Activated CD8-positive, alpha-beta T cell treated with anti-CD3 and anti-CD28 coated beads for 36 hours (primary cell): ENCODE measurements around the gene CUBN. TPM values are rescaled to one million over a fixed set of nuclear protein-coding genes. Genes with fewer than 3 reads are reported as not detected.

Experiments used
- ATAC-seq: fragments of 200-7000 bp; cut with Tn5 transposase; one replicate; pipeline ENCODE4 v1.10.0; 2021; ENCODE audit warnings: mild to moderate bottlenecking, moderate library complexity
- CTCF ChIA-PET: fragments of 350-600 bp; sonication (Branson Sonifier 250); formaldehyde crosslinking; loops from one replicate; lab custom pipeline; 2021; ENCODE audit warnings: antibody characterized with exemption; lab: Charles Lee
- POLR2A ChIA-PET: fragments of 350-600 bp; sonication (Branson Sonifier 250); formaldehyde crosslinking; loops from one replicate; lab custom pipeline; 2021; ENCODE audit warnings: antibody characterized with exemption; lab: Charles Lee
- DNase-seq: peaks from one replicate; pipeline ENCODE4 v3.0.0-alpha.2; 2020
- H3K27ac Mint-ChIP-seq: one replicate; pipeline ENCODE4 v1.8.0; 2021; ENCODE audit warnings: mild to moderate bottlenecking, mixed read lengths
- H3K27me3 Mint-ChIP-seq: one replicate; pipeline ENCODE4 v1.8.0; 2021; ENCODE audit warnings: mixed read lengths
- H3K36me3 Mint-ChIP-seq: one replicate; pipeline ENCODE4 v1.8.0; 2021; ENCODE audit warnings: low read depth, mixed read lengths
- H3K4me1 Mint-ChIP-seq: one replicate; pipeline ENCODE4 v1.8.0; 2021; ENCODE audit warnings: low read depth, mixed read lengths
- H3K4me3 Mint-ChIP-seq: one replicate; pipeline ENCODE4 v1.8.0; 2021; ENCODE audit warnings: mild to moderate bottlenecking, moderate library complexity, mixed read lengths
- H3K9me3 Mint-ChIP-seq: one replicate; pipeline ENCODE4 v1.8.0; 2021; ENCODE audit warnings: mixed read lengths
- intact Hi-C: fragments of 100-400 bp; cut with micrococcal nuclease; formaldehyde crosslinking; loops from one replicate; pipeline ENCODE4 v1.10.0; 2022
- total RNA-seq, 2 experiments: library from RNA; stranded (reverse); gene quantifications; one replicate each; pipeline ENCODE4 v1.2.3, GENCODE V29; 2021
- TF ChIP-seq, protein P1 (sequence below): fragments of 200-600 bp; IDR thresholded peaks from one replicate; pipeline ENCODE4 v1.8.0; 2022; ENCODE audit warnings: antibody characterized with exemption, mild to moderate bottlenecking

CUBN gene
- total RNA-seq, 2 experiments from 2014 or later = 0.38 to 0.65 TPM

DNA sequence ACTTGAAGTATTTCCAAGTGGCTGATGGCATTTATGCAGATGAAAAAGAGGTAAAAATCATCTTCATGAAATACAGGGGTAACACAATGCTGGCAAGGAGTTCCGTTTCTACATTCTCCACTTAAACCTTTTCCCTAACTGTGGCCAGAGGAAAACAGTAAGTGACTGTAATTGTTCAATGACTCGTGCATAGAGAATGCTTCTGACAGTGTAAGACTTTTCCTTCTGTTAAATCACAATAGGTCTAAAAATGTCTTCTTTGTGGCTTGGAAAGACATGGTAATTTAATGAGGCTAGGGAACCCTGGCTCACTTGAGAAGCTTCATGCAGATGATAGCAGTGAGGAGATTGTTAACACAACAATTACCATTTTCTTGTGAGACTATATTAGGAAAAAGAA, 262.1 kb downstream of the CUBN start:
- ChIA-PET CTCF (interaction anchor here (1.5 kb wide), 1 partner anchor 11 kb away, joined by 4 read pairs; no protein-coding TSS in a partner anchor), POLR2A (no interaction called here)
- no peak for ATAC-seq
- no peak for DNase-seq
- H3K4me3 Mint-ChIP-seq = no peak overlapping the region
- TF ChIP-seq, protein P1, sequence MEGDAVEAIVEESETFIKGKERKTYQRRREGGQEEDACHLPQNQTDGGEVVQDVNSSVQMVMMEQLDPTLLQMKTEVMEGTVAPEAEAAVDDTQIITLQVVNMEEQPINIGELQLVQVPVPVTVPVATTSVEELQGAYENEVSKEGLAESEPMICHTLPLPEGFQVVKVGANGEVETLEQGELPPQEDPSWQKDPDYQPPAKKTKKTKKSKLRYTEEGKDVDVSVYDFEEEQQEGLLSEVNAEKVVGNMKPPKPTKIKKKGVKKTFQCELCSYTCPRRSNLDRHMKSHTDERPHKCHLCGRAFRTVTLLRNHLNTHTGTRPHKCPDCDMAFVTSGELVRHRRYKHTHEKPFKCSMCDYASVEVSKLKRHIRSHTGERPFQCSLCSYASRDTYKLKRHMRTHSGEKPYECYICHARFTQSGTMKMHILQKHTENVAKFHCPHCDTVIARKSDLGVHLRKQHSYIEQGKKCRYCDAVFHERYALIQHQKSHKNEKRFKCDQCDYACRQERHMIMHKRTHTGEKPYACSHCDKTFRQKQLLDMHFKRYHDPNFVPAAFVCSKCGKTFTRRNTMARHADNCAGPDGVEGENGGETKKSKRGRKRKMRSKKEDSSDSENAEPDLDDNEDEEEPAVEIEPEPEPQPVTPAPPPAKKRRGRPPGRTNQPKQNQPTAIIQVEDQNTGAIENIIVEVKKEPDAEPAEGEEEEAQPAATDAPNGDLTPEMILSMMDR = no peak
- H3K4me1 Mint-ChIP-seq = no peaks in the 10 kb centered on the region
- H3K9me3 Mint-ChIP-seq = no peaks in the 10 kb centered on the region
- no peaks in the 10 kb centered on the region for H3K27me3 Mint-ChIP-seq
- no peak overlapping the region for H3K27ac Mint-ChIP-seq
- intact Hi-C loops = no loop called here
- H3K36me3 Mint-ChIP-seq = no peaks in the 10 kb centered on the region

DNA sequence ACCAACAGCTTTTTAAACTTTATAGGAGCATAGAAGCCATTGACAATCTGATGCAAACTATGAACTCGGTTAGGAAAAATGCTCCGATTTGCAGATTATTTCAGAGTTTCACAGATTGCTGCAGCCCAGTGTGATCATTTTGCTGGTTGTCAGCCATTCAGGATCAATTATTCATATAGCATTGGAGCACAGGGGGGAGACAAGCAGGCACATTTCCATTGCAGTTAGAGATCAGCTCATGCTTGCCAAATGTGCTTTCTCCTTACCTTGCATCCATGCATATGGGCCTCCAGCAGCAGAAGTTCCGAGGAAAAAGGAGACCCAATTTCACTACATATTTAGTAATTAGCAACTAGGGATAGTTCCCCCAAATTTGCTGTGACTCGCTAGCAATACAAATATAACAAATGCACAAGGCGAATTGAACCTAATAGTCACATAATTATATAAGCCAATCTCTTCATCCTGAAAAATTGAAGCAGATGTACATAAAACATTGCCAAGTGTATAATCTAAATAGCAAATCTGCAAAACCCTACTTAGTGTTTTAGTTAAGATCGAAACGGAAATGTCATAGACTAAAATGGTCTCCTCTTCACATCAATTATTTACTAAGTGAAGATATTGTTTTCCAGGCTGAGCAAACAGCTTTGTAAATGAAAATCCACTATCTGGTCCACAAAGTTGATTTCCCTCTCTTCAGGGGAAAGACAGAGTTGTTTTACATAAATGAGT, 262.9 kb downstream of the CUBN start:
- Mint-ChIP-seq H3K4me1 (no peaks in the 10 kb centered on the region), H3K9me3 (no peaks in the 10 kb centered on the region), H3K27me3 (no peaks in the 10 kb centered on the region), H3K36me3 (no peaks in the 10 kb centered on the region), H3K27ac (no peak overlapping the region), H3K4me3 (no peak overlapping the region)
- ChIA-PET CTCF (interaction anchor here (1.5 kb wide), 1 partner anchor 11 kb away, joined by 4 read pairs; no protein-coding TSS in a partner anchor), POLR2A (no interaction called here)
- intact Hi-C loops = no loop called here
- ATAC-seq (no peak), DNase-seq (no peak)
- TF ChIP-seq, protein P1 = no peak

DNA sequence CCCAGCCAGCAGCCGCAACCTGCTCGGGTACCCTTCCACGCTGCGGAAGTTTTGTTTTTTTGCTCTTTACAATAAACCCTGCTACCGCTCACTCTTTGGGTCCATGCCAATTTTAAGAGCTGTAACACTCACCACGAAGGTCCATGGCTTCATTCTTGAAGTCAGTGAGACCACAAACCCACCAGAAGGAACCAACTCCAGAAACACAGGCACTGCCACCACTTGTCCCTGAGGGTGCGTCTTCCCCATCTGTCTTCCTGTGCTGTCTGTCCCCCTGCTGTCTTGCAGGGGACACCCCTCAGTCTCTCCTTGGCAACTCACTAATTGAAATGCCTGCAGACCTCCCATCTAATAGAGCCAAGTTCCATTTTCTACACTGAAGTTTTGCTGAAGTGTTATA, 263.8 kb downstream of the CUBN start:
- Mint-ChIP-seq H3K36me3 (no peaks in the 10 kb centered on the region), H3K9me3 (no peaks in the 10 kb centered on the region), H3K27ac (no peak overlapping the region), H3K4me3 (no peak overlapping the region), H3K4me1 (no peaks in the 10 kb centered on the region), H3K27me3 (no peaks in the 10 kb centered on the region)
- intact Hi-C loops = no loop called here
- ChIA-PET POLR2A (no interaction called here), CTCF (no interaction called here)
- TF ChIP-seq, protein P1 = no peak
- DNase-seq (no peak), ATAC-seq (no peak)

DNA sequence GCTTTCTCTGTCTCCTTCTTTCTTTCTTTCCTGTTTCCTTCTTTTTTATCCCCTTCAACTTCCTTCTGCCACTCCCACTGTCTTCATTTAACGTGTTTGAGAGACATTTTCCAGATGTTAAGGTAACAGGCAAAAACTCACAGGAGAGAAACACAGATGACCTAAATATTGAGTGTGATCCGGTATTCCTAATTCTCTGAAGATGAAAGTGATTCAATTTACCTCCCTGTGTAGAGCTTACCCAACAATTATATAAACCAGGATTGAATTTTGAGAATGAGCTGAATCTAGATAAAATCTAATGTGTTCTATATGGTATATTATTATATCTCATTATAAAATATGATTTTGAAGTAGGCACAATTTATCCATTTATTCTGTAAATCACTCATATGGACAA, 265.8 kb downstream of the CUBN start:
- no peak for DNase-seq
- ChIA-PET POLR2A (interaction anchor here (1.6 kb wide), 1 partner anchor 28 kb away, joined by 3 read pairs; no protein-coding TSS in a partner anchor), CTCF (interaction anchor here (0.7 to 1.0 kb wide), 2 partner anchors 367 to 426 kb away, joined by 3 read pairs; no protein-coding TSS in a partner anchor)
- no peak for ATAC-seq
- Mint-ChIP-seq H3K27ac (no peak overlapping the region), H3K36me3 (no peaks in the 10 kb centered on the region), H3K4me3 (no peak overlapping the region), H3K4me1 (no peaks in the 10 kb centered on the region), H3K9me3 (no peaks in the 10 kb centered on the region), H3K27me3 (no peaks in the 10 kb centered on the region)
- intact Hi-C loops = no loop called here
- TF ChIP-seq, protein P1 = no peak

DNA sequence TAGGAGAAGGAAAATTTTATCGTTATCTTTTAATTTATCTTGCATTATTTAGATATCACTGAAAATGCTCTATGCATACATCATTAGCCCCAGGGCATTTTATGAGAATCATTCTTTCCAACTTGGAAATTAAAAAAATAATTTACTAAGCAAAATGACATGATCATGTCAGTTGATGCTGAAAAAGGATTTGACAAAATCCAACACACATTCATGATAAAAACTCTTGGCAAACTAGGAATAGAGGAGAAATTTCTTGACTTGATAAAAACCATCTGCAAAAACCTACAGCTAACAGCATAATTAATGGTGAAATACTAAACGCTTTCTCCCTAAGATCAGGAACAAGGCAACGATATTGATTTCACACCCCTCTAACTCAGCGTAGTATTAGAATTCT, 272.2 kb downstream of the CUBN start:
- H3K27ac Mint-ChIP-seq = no peak overlapping the region
- intact Hi-C loops = no loop called here
- ChIA-PET CTCF (interaction anchor here (0.7 to 2.6 kb wide), 3 partner anchors 14 to 519 kb away, joined by 3 to 12 read pairs (median 4); no protein-coding TSS in a partner anchor), POLR2A (no interaction called here)
- ATAC-seq = no peak
- no peak for DNase-seq
- H3K4me3 Mint-ChIP-seq = no peak overlapping the region
- TF ChIP-seq, protein P1 = no peak
- no peaks in the 10 kb centered on the region for H3K9me3 Mint-ChIP-seq
- H3K4me1 Mint-ChIP-seq = no peaks in the 10 kb centered on the region
- no peaks in the 10 kb centered on the region for H3K27me3 Mint-ChIP-seq
- no peaks in the 10 kb centered on the region for H3K36me3 Mint-ChIP-seq
